Lower leg skin (tissue), 3 donors: Measurements from ENCODE around the gene PDE7B.

Experiments
- POLR2A ChIP-seq, 2 donors: fragments of 450-650 bp; IDR thresholded peaks; one replicate each; pipeline ENCODE4 v1.6.1; 2016 to 2017; ENCODE audit warnings: antibody characterized with exemption in 2 of 2, mild to moderate bottlenecking in 1 of 2, moderate library complexity in 1 of 2
- TF ChIP-seq, protein P1 (sequence below), 3 donors: fragments of 450-650 bp; IDR thresholded peaks; one replicate each; pipeline ENCODE4 v1.5.1; 2016; ENCODE audit warnings: antibody characterized with exemption in 3 of 3, mild to moderate bottlenecking in 3 of 3, moderate library complexity in 2 of 3

- TF ChIP-seq, protein P1, sequence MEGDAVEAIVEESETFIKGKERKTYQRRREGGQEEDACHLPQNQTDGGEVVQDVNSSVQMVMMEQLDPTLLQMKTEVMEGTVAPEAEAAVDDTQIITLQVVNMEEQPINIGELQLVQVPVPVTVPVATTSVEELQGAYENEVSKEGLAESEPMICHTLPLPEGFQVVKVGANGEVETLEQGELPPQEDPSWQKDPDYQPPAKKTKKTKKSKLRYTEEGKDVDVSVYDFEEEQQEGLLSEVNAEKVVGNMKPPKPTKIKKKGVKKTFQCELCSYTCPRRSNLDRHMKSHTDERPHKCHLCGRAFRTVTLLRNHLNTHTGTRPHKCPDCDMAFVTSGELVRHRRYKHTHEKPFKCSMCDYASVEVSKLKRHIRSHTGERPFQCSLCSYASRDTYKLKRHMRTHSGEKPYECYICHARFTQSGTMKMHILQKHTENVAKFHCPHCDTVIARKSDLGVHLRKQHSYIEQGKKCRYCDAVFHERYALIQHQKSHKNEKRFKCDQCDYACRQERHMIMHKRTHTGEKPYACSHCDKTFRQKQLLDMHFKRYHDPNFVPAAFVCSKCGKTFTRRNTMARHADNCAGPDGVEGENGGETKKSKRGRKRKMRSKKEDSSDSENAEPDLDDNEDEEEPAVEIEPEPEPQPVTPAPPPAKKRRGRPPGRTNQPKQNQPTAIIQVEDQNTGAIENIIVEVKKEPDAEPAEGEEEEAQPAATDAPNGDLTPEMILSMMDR (IDR thresholded peaks at IDR 0.05) = no peak
- no peak for TF ChIP-seq POLR2A (IDR thresholded peaks at IDR 0.05)
Observed at GRCh38 chr6:135944120-135944519, 92.6 kb downstream of the PDE7B start.
